GM12891 (cell line): ENCODE data around the gene NOC3L.
A peak's percentile ranks its signal among the peaks of the same experiment; 100 is the strongest.

ENCODE experiments used
- DNase-seq: peaks from one replicate; pipeline ENCODE4 v3.0.0; 2011; ENCODE audit warnings: low spot score; ENCODE audit not compliant: insufficient read length
- FAIRE-seq: peaks from 2 replicates; lab custom pipeline; 2011; peaks lifted over from hg19 to GRCh38; lab: Jason Lieb, UNC
- PAX5 ChIP-seq: IDR thresholded peaks from 2 replicates; pipeline ENCODE4 v1.6.1; 2011; ENCODE audit warnings: low read length, moderate library complexity, mild to moderate bottlenecking; ENCODE audit not compliant: insufficient read depth, severe bottlenecking
- POLR2A ChIP-seq: IDR thresholded peaks from 2 replicates; pipeline ENCODE4 v1.6.1; 2011; ENCODE audit warnings: low read depth, low read length, control low read depth
- POLR2AphosphoS5 ChIP-seq: IDR thresholded peaks from 2 replicates; pipeline ENCODE4 v1.6.1; 2011; ENCODE audit warnings: low read depth, low read length, control low read depth
- POU2F2 ChIP-seq: IDR thresholded peaks from 2 replicates; pipeline ENCODE4 v1.6.1; 2011; ENCODE audit warnings: low read depth, mild to moderate bottlenecking, control low read depth, low read length, moderate library complexity
- SPI1 ChIP-seq: IDR thresholded peaks from 2 replicates; pipeline ENCODE4 v1.6.1; 2011; ENCODE audit warnings: low read depth, low read length, control low read depth
- TAF1 ChIP-seq: IDR thresholded peaks from 2 replicates; pipeline ENCODE4 v1.6.1; 2011; ENCODE audit warnings: low read depth, low read length, control low read depth

The NOC3L gene

DNA sequence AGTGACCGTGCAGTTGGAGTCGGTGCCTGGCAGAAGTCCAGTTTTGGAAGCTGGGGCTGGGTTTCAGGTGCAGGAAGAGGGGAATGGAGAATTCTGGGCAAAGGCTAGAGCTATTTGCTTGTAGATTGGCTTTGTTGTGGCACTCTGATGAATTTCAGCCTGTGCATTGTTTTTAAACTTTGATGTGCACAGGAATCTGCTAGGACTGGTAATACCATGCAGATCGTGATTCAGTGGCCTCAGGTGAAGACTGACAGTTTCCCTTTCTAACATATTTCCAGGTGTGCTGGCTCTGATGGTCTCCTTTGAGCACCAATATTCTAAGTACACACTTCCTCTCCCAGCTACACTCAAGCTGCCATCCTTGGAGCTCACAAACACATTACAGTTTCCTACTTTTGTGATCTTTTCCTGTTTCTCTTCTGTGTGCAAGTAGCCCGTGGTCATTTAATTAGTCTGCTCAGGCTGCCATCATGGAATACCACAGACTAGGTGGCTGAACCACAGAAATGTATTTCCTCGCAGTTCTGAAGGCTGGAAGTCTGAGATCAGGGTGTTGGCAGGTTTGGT lies 55.6 kb downstream of the NOC3L start:
- TF ChIP-seq TAF1, result no peak
- FAIRE-seq, result no peak

DNA sequence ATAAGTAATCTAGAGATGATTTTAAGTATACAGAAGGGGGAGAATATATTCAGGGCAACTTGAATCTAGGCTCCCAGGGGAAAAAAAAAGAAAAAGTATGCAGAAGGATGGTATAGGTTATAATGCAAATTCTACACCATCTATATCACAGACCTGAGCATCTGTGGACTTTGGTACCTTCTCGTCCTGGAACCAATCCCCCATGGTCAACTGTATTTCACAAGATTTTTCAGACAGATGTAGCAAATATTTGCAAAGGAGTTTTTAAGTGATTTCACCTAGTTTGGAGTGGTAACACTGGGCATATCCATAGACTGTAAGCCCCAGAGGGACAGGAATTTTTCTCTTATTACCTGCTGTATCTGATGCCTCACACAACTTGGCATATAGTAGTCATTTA lies 58.8 kb downstream of the NOC3L start:
- DNase-seq (no peak), FAIRE-seq (no peak)
- TF ChIP-seq TAF1 (no peak), POLR2AphosphoS5 (no peak), POU2F2 (no peak), SPI1 (no peak), POLR2A (no peak), PAX5 (no peak)

More for the DNA sequence above, 55.6 kb downstream of the NOC3L start:
- no peak for DNase-seq

DNA sequence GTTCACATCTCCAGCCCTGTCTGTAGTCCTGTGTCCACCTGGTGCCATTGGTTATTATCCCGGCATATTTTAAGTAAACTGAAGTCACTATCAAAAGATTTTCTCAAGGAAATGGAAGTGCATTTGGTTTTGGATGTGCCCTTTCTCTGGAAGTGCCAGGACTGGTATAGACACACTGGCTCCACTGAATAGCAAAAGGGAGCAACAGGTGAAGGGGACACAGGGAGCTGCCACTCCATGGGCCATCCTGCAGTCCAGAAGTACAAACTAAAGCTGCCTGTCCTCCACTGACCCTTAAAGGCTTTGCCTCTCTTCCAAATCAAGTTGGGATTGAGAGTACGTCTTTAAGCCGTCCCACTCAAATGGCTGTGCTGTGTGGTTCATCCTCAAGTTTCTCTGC lies 62.7 kb downstream of the NOC3L start:
- DNase-seq (no peak), FAIRE-seq (no peak)
- no peak for TF ChIP-seq PAX5
- no peak for TF ChIP-seq POLR2AphosphoS5
- no peak for TF ChIP-seq POU2F2
- no peak for TF ChIP-seq POLR2A
- TF ChIP-seq SPI1, result no peak
- TF ChIP-seq TAF1, result no peak

- DNase-seq (no peak), FAIRE-seq (no peak)
- TF ChIP-seq POU2F2 (no peak), SPI1 (no peak), PAX5 (no peak), POLR2A (no peak), TAF1 (no peak)
Observed at GRCh38 chr10:94299417-94299816, 63.3 kb downstream of the NOC3L start.

- no peak for FAIRE-seq
Observed at GRCh38 chr10:94294168-94294567, 68.6 kb downstream of the NOC3L start.

DNA sequence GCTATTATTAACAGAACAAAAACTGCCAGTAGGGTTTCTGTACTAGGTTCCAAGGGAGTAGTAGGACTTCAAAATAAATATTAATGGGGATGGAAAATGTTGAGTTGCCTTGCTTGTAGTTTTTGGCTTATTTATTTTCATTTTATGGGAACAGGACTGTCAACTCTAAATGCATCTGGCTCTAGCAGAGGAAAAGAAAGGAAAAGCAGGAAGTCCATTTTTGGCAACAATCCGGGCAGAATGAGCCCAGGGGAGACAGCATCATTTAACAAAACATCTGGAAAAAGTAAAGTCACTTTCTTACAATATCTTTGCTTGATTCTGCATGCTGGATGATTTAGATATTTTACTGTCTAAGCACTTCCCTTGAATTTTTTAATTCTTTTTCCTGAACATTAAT lies 69.4 kb downstream of the NOC3L start:
- FAIRE-seq, result no peak
- DNase-seq, result no peak
- TF ChIP-seq SPI1, result no peak
- no peak for TF ChIP-seq POLR2A
- no peak for TF ChIP-seq POLR2AphosphoS5
- no peak for TF ChIP-seq PAX5
- TF ChIP-seq POU2F2, result no peak
- TF ChIP-seq TAF1, result no peak

More at GRCh38 chr10:94294168-94294567, 68.6 kb downstream of the NOC3L start:
- no peak for DNase-seq
- TF ChIP-seq TAF1, result no peak
- TF ChIP-seq POLR2AphosphoS5, result no peak
- no peak for TF ChIP-seq POLR2A
- no peak for TF ChIP-seq SPI1
- TF ChIP-seq PAX5, result no peak
- no peak for TF ChIP-seq POU2F2

- TF ChIP-seq PAX5 (no peak), POLR2AphosphoS5 (no peak), TAF1 (no peak), SPI1 (no peak), POU2F2 (no peak), POLR2A (no peak)
- FAIRE-seq (peak; percentile 26), DNase-seq (no peak)
Observed at GRCh38 chr10:94292434-94293090, 70.2 kb downstream of the NOC3L start.

DNA sequence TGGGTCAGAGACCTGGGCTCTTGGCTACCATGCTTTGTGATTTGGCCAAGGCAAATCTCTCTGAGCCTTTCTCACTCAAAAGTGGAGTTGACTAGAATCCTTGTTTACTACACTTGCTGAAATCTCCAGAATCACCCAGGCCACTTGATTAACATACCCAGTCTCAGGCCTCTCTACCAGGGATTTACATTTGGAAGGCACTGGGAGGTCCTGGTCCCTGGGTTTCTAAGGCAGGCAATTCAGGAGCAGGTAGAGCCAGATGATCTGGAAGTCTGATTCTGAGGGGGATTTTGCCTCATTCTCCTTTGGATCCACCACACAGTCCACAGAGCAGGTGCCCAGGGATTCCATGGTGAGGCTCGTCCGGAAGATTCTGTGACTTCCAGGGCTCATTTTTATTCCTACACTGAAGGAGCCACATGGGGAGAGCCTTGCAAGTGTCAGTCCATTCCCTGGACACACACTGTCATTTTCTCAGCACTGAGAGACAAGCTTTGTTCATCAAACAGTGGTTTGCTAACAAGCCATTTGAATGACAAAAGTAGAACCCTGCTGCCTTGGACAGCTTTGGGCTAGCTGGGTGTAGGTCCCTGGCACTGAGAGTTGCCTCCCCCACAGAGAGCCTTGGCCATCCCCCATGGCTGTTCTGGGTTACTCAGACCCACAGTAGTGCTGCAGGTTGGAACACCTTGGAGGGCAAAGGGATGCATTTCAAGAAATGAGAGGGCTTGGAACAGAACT lies 74.2 kb downstream of the NOC3L start:
- TF ChIP-seq POLR2AphosphoS5, result no peak
- no peak for TF ChIP-seq PAX5
- no peak for TF ChIP-seq POU2F2
- TF ChIP-seq SPI1, result no peak
- TF ChIP-seq POLR2A, result no peak
- no peak for TF ChIP-seq TAF1
- DNase-seq (no peak), FAIRE-seq (no peak)

DNA sequence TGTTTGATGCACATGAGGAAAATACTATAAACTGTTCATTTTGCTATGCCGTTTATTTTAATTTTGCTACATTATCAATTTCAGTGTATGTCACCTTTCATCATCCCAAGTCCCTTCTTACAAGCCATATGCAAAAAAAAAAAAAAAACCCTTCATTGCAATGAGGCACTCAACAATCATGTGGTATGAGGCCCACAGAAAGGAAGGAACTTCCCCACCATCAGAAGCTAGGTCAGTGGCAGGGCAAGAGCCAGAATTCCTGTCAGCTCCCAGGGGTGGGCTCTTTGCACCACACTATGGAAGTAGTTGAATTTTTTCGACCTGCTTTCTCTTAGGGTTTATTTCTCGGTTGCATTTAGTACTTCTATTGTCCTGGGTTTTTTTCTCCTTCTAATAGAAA lies 75.4 kb downstream of the NOC3L start:
- TF ChIP-seq TAF1 (no peak), POLR2AphosphoS5 (no peak), SPI1 (no peak), POLR2A (no peak), POU2F2 (no peak), PAX5 (no peak)
- DNase-seq (no peak), FAIRE-seq (no peak)

- DNase-seq (no peak), FAIRE-seq (no peak)
- TF ChIP-seq POU2F2 (no peak), TAF1 (no peak), SPI1 (no peak), POLR2A (no peak), PAX5 (no peak), POLR2AphosphoS5 (no peak)
Observed at GRCh38 chr10:94286901-94287300, 75.8 kb downstream of the NOC3L start.
